22Rv1 (cell line): ENCODE measurements around the gene CD37.
A peak's percentile ranks its signal among the peaks of the same experiment; 100 is the strongest.

Experiments
- H3K27ac ChIP-seq: fragments of 450-650 bp; 2 replicates; pipeline ENCODE4 v1.5.1; 2017
- ZFX ChIP-seq: fragments of 450-650 bp; IDR thresholded peaks from 2 replicates; pipeline ENCODE4 v1.6.1; 2017; ENCODE audit warnings: antibody characterized with exemption, borderline replicate concordance
- TF ChIP-seq, protein P1 (sequence below): fragments of 450-650 bp; IDR thresholded peaks from 2 replicates; pipeline ENCODE4 v1.5.1; 2017; ENCODE audit warnings: mild to moderate bottlenecking

The CD37 gene

DNA sequence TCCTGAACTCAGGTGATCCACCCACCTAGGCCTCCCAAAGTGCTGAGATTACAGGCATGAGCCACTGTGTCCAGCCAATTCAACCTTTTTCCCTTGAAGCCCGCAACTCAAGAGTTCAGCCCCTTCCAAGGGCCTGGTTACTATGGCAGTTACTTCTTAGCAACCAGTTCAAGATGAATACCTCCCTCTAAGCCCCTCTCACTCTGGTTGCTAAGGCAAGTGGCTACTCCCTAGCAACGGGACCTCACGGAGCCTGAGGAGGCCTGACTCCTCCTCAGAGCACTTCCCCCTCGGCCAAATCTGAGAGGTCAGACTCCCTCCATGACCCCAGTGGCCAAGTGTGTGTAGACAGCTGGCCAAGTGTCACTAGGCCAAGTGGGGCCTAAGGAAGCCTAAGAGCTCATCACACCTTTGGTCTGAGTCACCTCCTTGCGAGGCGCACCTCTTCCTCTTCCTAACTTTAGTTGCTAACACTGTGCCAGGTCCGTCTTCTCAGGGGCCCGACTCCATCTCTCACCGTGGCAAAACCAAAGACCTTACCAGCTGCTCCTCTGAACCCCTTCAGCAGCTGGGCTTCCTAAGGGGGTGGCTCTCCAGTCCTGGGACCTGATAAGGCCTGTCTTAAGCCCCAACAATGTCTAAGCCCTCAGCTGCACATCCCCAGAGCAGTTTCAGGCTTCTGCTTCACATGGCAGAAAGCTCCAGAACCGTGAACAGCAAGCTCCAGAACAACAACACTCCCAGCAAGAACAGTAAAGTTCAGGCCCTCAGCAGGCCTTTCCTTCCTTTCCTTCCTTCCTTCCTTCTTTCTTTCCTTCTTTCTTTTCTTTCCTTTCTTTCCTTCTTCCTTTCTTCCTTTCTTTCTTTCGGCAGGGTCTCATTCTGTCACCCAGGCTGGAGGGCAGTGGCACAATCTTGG is 9.6 kb downstream of the CD37 start:
- TF ChIP-seq, protein P1, sequence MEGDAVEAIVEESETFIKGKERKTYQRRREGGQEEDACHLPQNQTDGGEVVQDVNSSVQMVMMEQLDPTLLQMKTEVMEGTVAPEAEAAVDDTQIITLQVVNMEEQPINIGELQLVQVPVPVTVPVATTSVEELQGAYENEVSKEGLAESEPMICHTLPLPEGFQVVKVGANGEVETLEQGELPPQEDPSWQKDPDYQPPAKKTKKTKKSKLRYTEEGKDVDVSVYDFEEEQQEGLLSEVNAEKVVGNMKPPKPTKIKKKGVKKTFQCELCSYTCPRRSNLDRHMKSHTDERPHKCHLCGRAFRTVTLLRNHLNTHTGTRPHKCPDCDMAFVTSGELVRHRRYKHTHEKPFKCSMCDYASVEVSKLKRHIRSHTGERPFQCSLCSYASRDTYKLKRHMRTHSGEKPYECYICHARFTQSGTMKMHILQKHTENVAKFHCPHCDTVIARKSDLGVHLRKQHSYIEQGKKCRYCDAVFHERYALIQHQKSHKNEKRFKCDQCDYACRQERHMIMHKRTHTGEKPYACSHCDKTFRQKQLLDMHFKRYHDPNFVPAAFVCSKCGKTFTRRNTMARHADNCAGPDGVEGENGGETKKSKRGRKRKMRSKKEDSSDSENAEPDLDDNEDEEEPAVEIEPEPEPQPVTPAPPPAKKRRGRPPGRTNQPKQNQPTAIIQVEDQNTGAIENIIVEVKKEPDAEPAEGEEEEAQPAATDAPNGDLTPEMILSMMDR = no peak
- no peak for TF ChIP-seq ZFX
- no peak overlapping the region for H3K27ac ChIP-seq

DNA sequence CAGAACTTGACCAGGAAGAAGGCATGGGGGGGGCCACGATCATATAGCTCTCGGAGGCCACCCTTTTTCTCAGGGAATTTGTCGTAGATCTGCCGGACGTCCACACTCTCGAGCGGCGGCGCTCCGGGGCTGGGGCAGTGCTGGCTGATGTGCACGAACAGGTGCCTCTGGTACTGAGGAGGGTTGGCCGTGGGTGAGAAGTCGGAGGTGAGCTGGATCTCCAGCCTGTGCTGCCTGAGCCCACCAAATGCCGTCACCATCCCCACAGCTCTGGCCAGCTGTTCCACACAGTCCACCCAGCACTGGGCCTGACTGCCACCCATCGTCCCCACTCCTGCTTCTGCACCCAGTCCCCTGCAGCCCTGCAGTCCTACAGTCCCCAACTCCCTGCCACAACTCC is 12.0 kb downstream of the CD37 start:
- TF ChIP-seq, protein P1 = no peak
- TF ChIP-seq ZFX = no peak
- H3K27ac ChIP-seq = no peak overlapping the region

DNA sequence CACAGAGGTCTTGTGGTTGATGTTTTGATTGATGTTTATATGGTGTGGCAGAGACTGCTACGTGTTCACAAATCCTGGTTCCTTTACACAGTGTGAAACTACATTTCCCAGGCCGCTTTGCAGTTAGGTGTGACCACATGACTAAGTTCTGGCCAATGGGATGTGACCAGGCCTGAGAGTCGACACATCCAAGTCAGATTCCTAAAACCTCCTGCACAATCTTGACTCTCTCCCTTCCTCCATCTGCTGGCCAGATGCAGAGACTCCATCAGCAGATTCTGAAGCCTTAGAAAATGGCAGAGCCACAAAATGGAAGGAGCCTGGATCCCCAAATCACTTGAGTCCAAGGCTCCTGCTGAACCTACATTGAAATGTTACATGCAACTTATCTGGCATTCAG is 12.6 kb downstream of the CD37 start:
- H3K27ac ChIP-seq = no peak overlapping the region

DNA sequence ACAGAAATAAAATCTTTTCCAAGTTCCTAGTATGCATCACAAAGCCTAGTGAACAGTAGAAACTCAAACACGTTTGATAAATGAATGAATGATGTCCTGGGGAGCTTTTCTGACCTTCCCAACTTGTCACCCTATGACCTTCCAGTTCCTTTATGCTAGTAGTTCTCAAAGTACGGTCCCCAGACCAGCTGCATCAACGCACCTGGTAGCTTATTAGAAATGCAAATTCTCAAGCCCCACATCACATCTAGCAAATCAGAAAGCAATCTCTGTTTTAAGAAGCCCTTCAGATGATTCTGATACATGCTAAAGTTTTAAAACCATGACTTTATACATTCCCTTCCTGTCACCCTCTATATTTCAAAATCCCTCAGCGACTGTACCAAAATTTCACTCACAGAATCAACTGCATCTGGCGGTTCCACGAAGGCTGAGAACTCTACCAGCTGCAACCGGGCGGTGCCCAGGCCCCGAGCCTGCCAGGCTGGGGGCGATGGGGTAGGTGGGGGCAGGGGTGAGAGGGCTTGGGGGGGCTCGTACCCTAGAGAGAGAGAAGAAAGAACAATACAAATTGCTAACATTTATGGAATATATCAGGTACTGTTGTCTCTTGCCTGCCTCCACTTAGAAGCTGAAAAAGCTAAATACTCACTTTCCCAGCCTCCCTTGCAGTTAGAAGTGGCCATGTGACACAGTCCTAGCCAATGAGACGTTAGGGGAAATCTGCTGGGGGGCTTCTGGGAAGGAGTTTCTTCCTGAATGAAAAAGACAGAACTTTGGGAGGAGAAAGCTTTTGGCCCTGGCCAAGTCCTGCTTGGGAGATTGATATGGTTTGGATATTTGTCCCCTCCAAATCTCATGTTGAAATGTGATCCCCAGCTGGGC is 13.3 kb downstream of the CD37 start:
- H3K27ac ChIP-seq = no peak overlapping the region
- TF ChIP-seq, protein P1 = no peak
- no peak for TF ChIP-seq ZFX

More for the DNA sequence above, 12.6 kb downstream of the CD37 start:
- TF ChIP-seq, protein P1 = no peak
- TF ChIP-seq ZFX = no peak

DNA sequence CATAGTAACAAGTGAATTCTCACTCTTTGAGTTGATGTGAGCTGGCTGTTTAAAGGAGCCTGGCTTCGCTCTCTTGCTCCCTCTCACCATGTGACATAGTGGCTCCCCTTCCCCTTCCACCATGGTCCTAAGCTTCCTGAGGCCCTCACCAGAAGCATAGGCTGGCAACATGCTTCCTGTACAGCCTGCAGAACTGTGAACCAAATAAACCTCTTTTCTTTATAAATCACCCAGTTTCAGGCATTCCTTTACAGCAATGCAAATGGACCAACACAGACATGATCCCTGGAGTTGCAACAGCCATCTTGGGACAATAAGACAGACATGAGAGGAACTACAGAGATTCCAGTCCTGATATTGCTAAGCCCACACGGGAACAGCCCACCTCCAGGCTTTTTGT is 14.4 kb downstream of the CD37 start:
- H3K27ac ChIP-seq = 0 out of 2 replicates have a peak overlapping the region, but pooled peaks have one; percentile 8
- TF ChIP-seq, protein P1 = no peak
- TF ChIP-seq ZFX = no peak

DNA sequence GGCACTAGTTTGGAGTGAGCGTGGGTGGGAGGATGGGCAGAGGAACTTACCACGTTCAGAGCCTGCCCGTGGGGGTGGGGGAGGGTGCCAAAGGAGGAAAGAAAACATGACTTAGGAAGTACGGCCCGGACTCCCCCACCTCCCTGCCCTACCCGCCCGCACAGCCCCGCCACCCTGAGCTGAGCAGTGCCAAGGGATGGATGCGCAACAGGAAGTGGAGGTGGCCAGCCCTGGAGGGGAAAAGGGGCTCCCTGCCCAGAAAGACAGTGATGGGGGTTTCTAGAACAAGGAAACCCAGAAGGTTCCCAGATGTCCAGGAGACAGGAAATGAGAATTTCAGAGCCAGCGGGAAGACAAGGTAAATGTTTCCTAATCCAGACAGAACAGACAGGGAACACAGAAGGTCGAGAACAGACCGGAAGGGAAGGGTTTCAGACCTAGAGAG is 20.7 kb downstream of the CD37 start:
- TF ChIP-seq, protein P1 = no peak
- no peak for TF ChIP-seq ZFX
- H3K27ac ChIP-seq = no peak overlapping the region
